ENCODE measurements around the gene PPP1CC.
A peak's percentile ranks its signal among the peaks of the same experiment; 100 is the strongest.
"Not testable (repeated sequence)": the region's sequence is repeated elsewhere in the genome, so short reads cannot be mapped to it uniquely, and the experiment has no call there.

Gene PPP1CC

DNA sequence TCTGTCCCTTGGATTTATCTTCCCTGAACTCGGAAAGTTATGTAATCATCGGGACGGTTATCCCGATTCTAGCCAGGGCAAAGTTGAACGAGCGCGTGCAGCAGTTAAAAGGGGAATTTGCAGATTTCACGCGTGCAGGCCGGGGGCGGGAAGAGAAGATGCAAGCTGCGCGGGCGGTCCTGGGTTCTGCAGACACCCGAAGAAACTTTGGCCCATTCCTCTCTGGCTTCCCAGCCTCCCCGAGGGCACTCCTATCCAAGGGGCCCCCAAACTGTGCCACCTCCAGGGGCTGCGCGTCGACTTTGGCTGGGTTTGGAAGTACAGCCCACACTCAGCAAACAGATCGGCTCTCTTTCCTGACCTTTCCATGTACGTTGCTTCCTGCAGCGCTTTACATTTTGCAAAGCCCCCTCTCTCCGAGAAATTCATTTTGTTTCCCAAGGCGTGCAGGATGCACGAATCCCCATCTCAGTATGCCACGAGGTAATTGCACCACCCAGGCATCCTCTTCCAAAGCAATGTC is 941 bp upstream of the PPP1CC start:
- FAIRE-seq (no peak), DNase-seq (ENCODE audit: insufficient read length, low spot score) (no peak)
- TF ChIP-seq POLR2AphosphoS5 (IDR thresholded peaks at IDR 0.05; ENCODE audit: low read depth, low read length) (no peak), POLR2A (IDR thresholded peaks at IDR 0.05; ENCODE audit: low read depth, low read length) (no peak), TAF1 (IDR thresholded peaks at IDR 0.05; ENCODE audit: low read depth, low read length) (no peak), POU2F2 (IDR thresholded peaks at IDR 0.05; ENCODE audit: low read depth, low read length) (no peak), PAX5 (IDR thresholded peaks at IDR 0.05; ENCODE audit: insufficient read depth, low read length, severe bottlenecking) (no peak), SPI1 (IDR thresholded peaks at IDR 0.05; ENCODE audit: low read depth, low read length) (no peak)

- no peak for TF ChIP-seq SPI1 (IDR thresholded peaks at IDR 0.05; ENCODE audit: low read depth, low read length)
- TF ChIP-seq POLR2AphosphoS5 (IDR thresholded peaks at IDR 0.05; ENCODE audit: low read depth, low read length) = peak; percentile 68
- FAIRE-seq (no peak), DNase-seq (ENCODE audit: insufficient read length, low spot score) (no peak)
Measured at GRCh38 chr12:110742096-110742717, 484 bp downstream of the PPP1CC start.

DNA sequence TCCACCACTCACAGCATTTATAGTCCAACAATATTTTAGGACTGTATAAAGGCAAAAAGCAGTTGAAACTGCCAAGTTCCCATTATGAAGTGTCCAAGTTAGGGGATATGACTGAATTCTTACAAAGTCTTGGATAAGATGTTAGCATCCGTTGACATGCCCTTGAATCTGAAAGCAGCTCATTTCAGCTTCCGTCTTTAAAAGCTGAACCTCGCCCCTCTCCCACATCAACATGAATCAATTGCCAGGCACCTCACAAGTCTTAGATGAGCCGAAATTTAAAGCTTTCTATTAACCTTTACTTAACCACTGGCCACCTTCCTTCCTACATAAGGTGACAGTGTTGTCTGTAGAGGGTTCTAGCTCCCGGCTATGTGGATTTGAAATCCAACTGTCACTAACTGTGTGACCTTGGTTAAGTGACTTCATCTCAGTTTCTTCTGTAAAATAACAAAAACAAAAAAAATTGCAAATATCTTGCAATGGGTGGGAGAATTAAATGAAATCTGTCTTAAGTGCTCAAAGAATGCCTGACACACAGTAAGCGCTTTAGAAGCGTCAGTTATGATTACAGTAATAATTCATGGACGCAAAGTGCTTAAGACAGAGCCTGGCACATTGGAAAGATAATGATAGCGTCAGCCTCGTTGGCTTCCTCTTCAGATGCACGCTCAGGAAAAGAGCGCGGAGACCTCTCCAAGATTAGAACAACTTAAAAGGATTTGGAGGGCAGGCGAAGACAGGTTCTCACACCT is 1.2 kb downstream of the PPP1CC start:
- DNase-seq (ENCODE audit: insufficient read length, low spot score) (no peak), FAIRE-seq (peak; percentile 26)

GRCh38 chr12:110739894-110740293 is 2.8 kb downstream of the PPP1CC start:
- FAIRE-seq (no peak), DNase-seq (ENCODE audit: insufficient read length, low spot score) (no peak)

More for the DNA sequence above, 1.2 kb downstream of the PPP1CC start:
- no peak for TF ChIP-seq POU2F2 (IDR thresholded peaks at IDR 0.05; ENCODE audit: low read depth, low read length)
- no peak for TF ChIP-seq TAF1 (IDR thresholded peaks at IDR 0.05; ENCODE audit: low read depth, low read length)
- TF ChIP-seq POLR2AphosphoS5 (IDR thresholded peaks at IDR 0.05; ENCODE audit: low read depth, low read length) = no peak
- TF ChIP-seq PAX5 (IDR thresholded peaks at IDR 0.05; ENCODE audit: insufficient read depth, low read length, severe bottlenecking) = no peak
- TF ChIP-seq POLR2A (IDR thresholded peaks at IDR 0.05; ENCODE audit: low read depth, low read length) = no peak
- TF ChIP-seq SPI1 (IDR thresholded peaks at IDR 0.05; ENCODE audit: low read depth, low read length) = no peak

DNA sequence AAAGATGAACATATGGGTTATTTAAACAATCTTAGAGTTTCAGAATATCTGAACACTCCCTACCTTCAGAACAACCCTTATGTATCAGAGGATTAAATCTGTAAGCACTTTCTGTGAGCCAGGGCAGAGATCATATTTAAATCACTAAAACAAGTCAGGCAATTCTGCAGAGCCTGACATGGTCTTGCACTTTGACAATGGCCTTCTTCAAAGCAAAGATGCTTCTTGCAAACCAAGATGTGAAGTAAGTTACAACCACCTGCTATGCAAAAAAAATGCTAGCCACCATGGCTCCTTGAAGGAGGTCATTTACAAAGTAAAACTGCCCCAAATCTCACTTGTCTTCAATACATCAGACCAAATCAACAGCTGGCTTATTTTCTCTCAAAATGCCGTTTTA is 3.2 kb downstream of the PPP1CC start:
- TF ChIP-seq POLR2AphosphoS5 (IDR thresholded peaks at IDR 0.05; ENCODE audit: low read depth, low read length) (no peak), SPI1 (IDR thresholded peaks at IDR 0.05; ENCODE audit: low read depth, low read length) (no peak), POLR2A (IDR thresholded peaks at IDR 0.05; ENCODE audit: low read depth, low read length) (no peak), PAX5 (IDR thresholded peaks at IDR 0.05; ENCODE audit: insufficient read depth, low read length, severe bottlenecking) (no peak), POU2F2 (IDR thresholded peaks at IDR 0.05; ENCODE audit: low read depth, low read length) (no peak), TAF1 (IDR thresholded peaks at IDR 0.05; ENCODE audit: low read depth, low read length) (no peak)
- DNase-seq (ENCODE audit: insufficient read length, low spot score) = no peak
- FAIRE-seq = peak; percentile 58

More at GRCh38 chr12:110739894-110740293, 2.8 kb downstream of the PPP1CC start:
- TF ChIP-seq TAF1 (IDR thresholded peaks at IDR 0.05; ENCODE audit: low read depth, low read length) (no peak), POU2F2 (IDR thresholded peaks at IDR 0.05; ENCODE audit: low read depth, low read length) (no peak), PAX5 (IDR thresholded peaks at IDR 0.05; ENCODE audit: insufficient read depth, low read length, severe bottlenecking) (no peak), POLR2A (IDR thresholded peaks at IDR 0.05; ENCODE audit: low read depth, low read length) (no peak), SPI1 (IDR thresholded peaks at IDR 0.05; ENCODE audit: low read depth, low read length) (no peak), POLR2AphosphoS5 (IDR thresholded peaks at IDR 0.05; ENCODE audit: low read depth, low read length) (no peak)

- DNase-seq (ENCODE audit: insufficient read length, low spot score) = no peak
- FAIRE-seq = no peak
- no peak for TF ChIP-seq POLR2A (IDR thresholded peaks at IDR 0.05; ENCODE audit: low read depth, low read length)
- TF ChIP-seq TAF1 (IDR thresholded peaks at IDR 0.05; ENCODE audit: low read depth, low read length) = no peak
- TF ChIP-seq PAX5 (IDR thresholded peaks at IDR 0.05; ENCODE audit: insufficient read depth, low read length, severe bottlenecking) = no peak
Measured at GRCh38 chr12:110737532-110737931, 5.2 kb downstream of the PPP1CC start.

DNA sequence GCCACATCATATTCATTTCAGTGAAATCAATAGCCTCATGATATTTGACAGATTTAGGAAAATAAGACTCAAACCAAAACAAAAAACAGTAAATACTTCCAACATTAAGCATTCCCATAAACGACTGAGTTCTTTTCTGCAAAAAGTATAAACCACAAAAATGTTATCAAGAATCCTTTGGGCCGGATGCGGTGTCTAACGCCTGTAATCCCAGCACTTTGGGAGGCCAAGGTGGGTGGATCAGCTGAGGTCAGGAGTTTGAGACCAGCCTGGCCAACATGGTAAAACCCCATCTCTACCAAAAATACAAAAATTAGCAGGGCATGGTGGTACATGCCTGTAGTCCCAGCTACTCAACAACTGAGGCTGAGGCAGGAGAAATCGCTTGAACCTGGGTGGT is 5.7 kb downstream of the PPP1CC start:
- not testable (repeated sequence) for DNase-seq (ENCODE audit: insufficient read length, low spot score); FAIRE-seq

- FAIRE-seq (no peak), DNase-seq (ENCODE audit: insufficient read length, low spot score) (no peak)
- no peak for TF ChIP-seq SPI1 (IDR thresholded peaks at IDR 0.05; ENCODE audit: low read depth, low read length)
- TF ChIP-seq PAX5 (IDR thresholded peaks at IDR 0.05; ENCODE audit: insufficient read depth, low read length, severe bottlenecking) = no peak
- TF ChIP-seq POU2F2 (IDR thresholded peaks at IDR 0.05; ENCODE audit: low read depth, low read length) = no peak
- no peak for TF ChIP-seq POLR2A (IDR thresholded peaks at IDR 0.05; ENCODE audit: low read depth, low read length)
Measured at GRCh38 chr12:110733900-110734299, 8.8 kb downstream of the PPP1CC start.

DNA sequence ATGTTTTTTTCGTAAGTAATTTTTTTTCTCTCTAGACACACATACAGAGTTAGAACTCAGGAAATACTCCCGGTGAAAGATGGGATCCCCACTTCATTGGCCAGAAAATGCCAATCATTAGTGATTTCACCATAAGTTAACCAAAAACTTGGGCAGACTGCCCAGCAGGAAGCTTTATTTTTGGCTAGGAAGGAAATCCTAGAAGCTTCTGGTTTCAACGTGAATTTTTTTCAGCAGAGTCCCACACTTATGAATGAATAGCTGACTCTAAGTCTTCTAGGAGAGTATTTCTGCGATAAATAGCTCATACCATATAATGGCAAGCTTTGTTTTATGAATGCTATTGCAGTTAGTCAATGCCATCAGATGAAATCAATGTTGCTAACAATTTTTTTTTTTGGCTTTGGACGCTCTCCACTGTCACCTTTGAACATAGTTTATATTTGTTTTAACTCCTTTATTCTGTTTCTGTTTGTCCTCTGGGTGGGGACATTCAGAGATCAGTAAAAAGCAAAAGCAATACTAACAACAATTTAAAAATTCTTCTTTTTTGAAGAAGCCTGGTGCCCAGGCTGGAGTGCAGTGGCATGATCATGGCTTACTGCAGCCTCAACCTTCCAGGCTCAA is 9.5 kb downstream of the PPP1CC start:
- TF ChIP-seq SPI1 (IDR thresholded peaks at IDR 0.05; ENCODE audit: low read depth, low read length) (no peak), POU2F2 (IDR thresholded peaks at IDR 0.05; ENCODE audit: low read depth, low read length) (no peak), TAF1 (IDR thresholded peaks at IDR 0.05; ENCODE audit: low read depth, low read length) (no peak), POLR2AphosphoS5 (IDR thresholded peaks at IDR 0.05; ENCODE audit: low read depth, low read length) (no peak), PAX5 (IDR thresholded peaks at IDR 0.05; ENCODE audit: insufficient read depth, low read length, severe bottlenecking) (no peak), POLR2A (IDR thresholded peaks at IDR 0.05; ENCODE audit: low read depth, low read length) (no peak)

GRCh38 chr12:110732572-110732971 is 10.1 kb downstream of the PPP1CC start:
- TF ChIP-seq POU2F2 (IDR thresholded peaks at IDR 0.05; ENCODE audit: low read depth, low read length) (no peak), POLR2A (IDR thresholded peaks at IDR 0.05; ENCODE audit: low read depth, low read length) (no peak), PAX5 (IDR thresholded peaks at IDR 0.05; ENCODE audit: insufficient read depth, low read length, severe bottlenecking) (no peak), SPI1 (IDR thresholded peaks at IDR 0.05; ENCODE audit: low read depth, low read length) (no peak), TAF1 (IDR thresholded peaks at IDR 0.05; ENCODE audit: low read depth, low read length) (no peak), POLR2AphosphoS5 (IDR thresholded peaks at IDR 0.05; ENCODE audit: low read depth, low read length) (no peak)
- FAIRE-seq (no peak), DNase-seq (ENCODE audit: insufficient read length, low spot score) (no peak)

More for the DNA sequence above, 9.5 kb downstream of the PPP1CC start:
- FAIRE-seq (no peak), DNase-seq (ENCODE audit: insufficient read length, low spot score) (no peak)
